GM19463 (cell line): ENCODE results near the gene CRELD2.

Experiments used
- ATAC-seq: cut with Tn5 transposase; IDR thresholded peaks from one replicate; pipeline ENCODE4 v1.9.1; 2021; ENCODE audit warnings: mild to moderate bottlenecking, moderate library complexity; ENCODE audit not compliant: unreplicated experiment

CRELD2 gene

GRCh38 chr22:49955581-49956417 is 37.4 kb downstream of the CRELD2 start:
- no peak for ATAC-seq

GRCh38 chr22:49956418-49956770 is 38.0 kb downstream of the CRELD2 start:
- no peak for ATAC-seq

GRCh38 chr22:49956914-49957825 is 38.7 kb downstream of the CRELD2 start:
- no peak for ATAC-seq

- no peak for ATAC-seq
Measured at GRCh38 chr22:49957826-49958365, 39.5 kb downstream of the CRELD2 start.

- no peak for ATAC-seq
Measured at GRCh38 chr22:49958366-49958921, 40.0 kb downstream of the CRELD2 start.

GRCh38 chr22:49958931-49959781 is 40.7 kb downstream of the CRELD2 start:
- ATAC-seq = no peak

GRCh38 chr22:49959782-49960158 is 41.3 kb downstream of the CRELD2 start:
- no peak for ATAC-seq

GRCh38 chr22:49960159-49961004 is 41.9 kb downstream of the CRELD2 start, which contains the start of gene PIM3:
PIM3 (plus strand) TSS chr22:49960772; CDS start chr22:49960948, 176 bp downstream.
- peak; percentile 70 for ATAC-seq

GRCh38 chr22:49961005-49961600 is 42.7 kb downstream of the CRELD2 start:
- ATAC-seq = peak; percentile 1

- ATAC-seq = no peak
Measured at GRCh38 chr22:49961601-49962011, 43.2 kb downstream of the CRELD2 start.

- no peak for ATAC-seq
Measured at GRCh38 chr22:49962012-49962750, 43.7 kb downstream of the CRELD2 start.

- ATAC-seq = no peak
Measured at GRCh38 chr22:49962751-49963646, 44.6 kb downstream of the CRELD2 start.

GRCh38 chr22:49963647-49964026 is 45.2 kb downstream of the CRELD2 start:
- no peak for ATAC-seq

GRCh38 chr22:49964136-49965090 is 46.0 kb downstream of the CRELD2 start:
- ATAC-seq = no peak

- ATAC-seq = no peak
Measured at GRCh38 chr22:49965091-49966040, 46.9 kb downstream of the CRELD2 start.
